ENCODE data around the gene RPL18A. TPM values are rescaled to one million over a fixed set of nuclear protein-coding genes. Genes with fewer than 3 reads are reported as not detected.

RPL18A gene
- total and polyA plus RNA-seq, 10 of the 15 experiments (the other 5 are each of a cell fraction or from before 2014, with no cell fraction given), result 1,181 to 3,774 (median 2,300) TPM

DNA sequence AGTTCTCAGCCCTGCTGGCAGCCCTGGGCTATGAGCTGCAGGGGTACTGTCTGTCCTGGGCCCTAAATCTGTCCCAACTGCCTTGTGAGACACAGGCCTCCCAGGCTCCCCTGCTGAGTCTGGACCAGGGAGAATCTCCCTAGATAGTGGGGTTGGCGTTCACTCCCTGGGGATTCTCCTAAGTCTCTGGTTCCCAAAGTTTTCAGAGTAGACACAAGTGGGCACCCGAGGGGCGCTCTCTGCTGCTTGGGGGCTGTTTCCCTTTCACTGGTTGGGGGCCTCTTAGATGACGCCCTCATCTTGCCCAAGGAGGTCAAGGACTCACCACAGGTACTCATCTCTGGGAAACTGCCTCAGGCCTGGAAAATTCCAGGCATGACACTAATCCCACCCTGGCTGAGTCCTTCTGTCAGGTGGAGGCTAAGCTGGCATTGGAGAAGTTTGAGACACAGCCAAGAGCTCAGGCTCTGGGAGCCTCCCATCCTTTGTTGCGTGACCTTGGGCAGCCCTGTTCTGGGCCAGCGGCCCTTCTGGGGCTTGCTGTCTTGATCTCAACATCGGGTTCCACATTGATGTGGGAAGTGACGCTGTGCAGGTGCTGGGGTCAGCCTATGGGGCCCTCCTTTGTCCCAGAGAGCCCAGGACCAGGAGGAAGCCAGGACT lies 3.9 kb downstream of the RPL18A start:
- H4K20me1 ChIP-seq (ENCODE audit: control insufficient read depth, insufficient read depth), result peaks cover 17% of the 10 kb centered on the region
- FAIRE-seq (no peak), ATAC-seq (no peak), DNase-seq (ENCODE audit: low read depth, low spot score) (no peak)
- no peak overlapping the region for H3K4me2 ChIP-seq (ENCODE audit: control insufficient read depth, insufficient read depth)
- no TSS peak for BruUV-seq (replicated peaks)
- no peaks in the 10 kb centered on the region for H3K27me3 ChIP-seq (replicated peaks in 1 of 2; ENCODE audit: control insufficient read depth in 2 of 2, insufficient read depth in 2 of 2, low read length in 1 of 2)
- no peak overlapping the region for H2AFZ ChIP-seq (ENCODE audit: control insufficient read depth, low read depth, low read length)
- in situ Hi-C loops (cut with MboI), result no loop called here
- WGBS (ENCODE audit: insufficient coverage, insufficient replicate concordance, low lambda C conversion rate, missing lambda C conversion rate), result 76% methylated on average over 8 of the region's 8 CpGs
- H3K27ac ChIP-seq (ENCODE audit: control insufficient read depth, insufficient read depth), result no peak overlapping the region
- peaks cover 30% of the 10 kb centered on the region for H3K79me2 ChIP-seq (ENCODE audit: control insufficient read depth, insufficient read depth, low read length)
- H3K9me3 ChIP-seq (replicated peaks; ENCODE audit: control insufficient read depth, insufficient read depth, low read length), result no peaks in the 10 kb centered on the region
- intact Hi-C loops (cut with micrococcal nuclease; ENCODE audit: unreplicated experiment), result no loop called here
- ChIA-PET CTCF (interaction anchor here (1.0 to 3.2 kb wide), 2 partner anchors 68 to 69 kb away, joined by 4 to 11 read pairs; partner anchors contain the start of gene CCDC124), POLR2A (interaction anchor here (0.9 kb wide), 1 partner anchor 66 kb away, joined by 3 read pairs; no protein-coding TSS in a partner anchor), SMC1A (ENCODE audit: uncharacterized antibody, unreplicated experiment) (interaction anchor here (1.4 kb wide), 1 partner anchor 69 kb away, joined by 3 read pairs; the partner anchor contains the start of gene CCDC124), RAD21 (ENCODE audit: unreplicated experiment) (interaction anchor here (0.7 to 2.3 kb wide), 3 partner anchors 66 to 69 kb away, joined by 3 to 10 read pairs (median 5); partner anchors contain the start of gene CCDC124)
- H3K4me1 ChIP-seq (ENCODE audit: control insufficient read depth, insufficient read depth, low read length), result peaks cover 12% of the 10 kb centered on the region
- no peak overlapping the region for H3K4me3 ChIP-seq
- peaks cover 23 to 30% of the 10 kb centered on the region in 2 experiments for H3K36me3 ChIP-seq (ENCODE audit: control insufficient read depth in 2 of 2, insufficient read depth in 2 of 2, low read length in 1 of 2)
- no peak overlapping the region for H3K9ac ChIP-seq (ENCODE audit: control insufficient read depth, insufficient read depth, low read length)
- TF ChIP-seq SMAD5 (IDR thresholded peaks at IDR 0.05; ENCODE audit: low read depth) (peak; percentile 43; the same call in 1 of the 2 replicates), RUNX3 (IDR thresholded peaks at IDR 0.05; ENCODE audit: low read length) (peak; percentile 1; the same call in 1 of the 2 replicates), POLR2A (IDR thresholded peaks at IDR 0.05; ENCODE audit: low read depth, low read length) (peak; percentile 44; the same call in 1 of the 2 replicates), POLR2AphosphoS5 (IDR thresholded peaks at IDR 0.05; ENCODE audit: low read length) (0 out of 2 replicates have a peak, but pooled peaks have one; percentile 1), PML (IDR thresholded peaks at IDR 0.05; ENCODE audit: low read length) (peak; percentile 36; the same call in 1 of the 2 replicates), TBL1XR1 (IDR thresholded peaks at IDR 0.05; ENCODE audit: low read depth, low read length) (no peak)
